BE2C (cell line): ENCODE data around the gene CLDN20.

Source experiments
- DNase-seq: peaks from one replicate; pipeline ENCODE4 v3.0.0-alpha.2; 2020
- H3K27me3 ChIP-seq: fragments of 250-450 bp; sonication (Bioruptor Pico); 2 replicates; pipeline ENCODE4 v1.5.1; 2020; ENCODE audit warnings: mild to moderate bottlenecking
- H3K36me3 ChIP-seq: fragments of 250-450 bp; sonication (Bioruptor Pico); 2 replicates; pipeline ENCODE4 v1.5.1; 2020; ENCODE audit warnings: mild to moderate bottlenecking
- H3K4me1 ChIP-seq: fragments of 250-450 bp; sonication (Bioruptor Pico); 2 replicates; pipeline ENCODE4 v1.5.1; 2020
- H3K4me3 ChIP-seq: 2 replicates; pipeline ENCODE4 v1.5.1; 2011; ENCODE audit warnings: low read depth, low read length
- H3K9me3 ChIP-seq: fragments of 250-450 bp; sonication (Bioruptor Pico); 2 replicates; pipeline ENCODE4 v1.5.1; 2020
- TF ChIP-seq, protein P1 (sequence below): IDR thresholded peaks from 2 replicates; pipeline ENCODE4 v1.5.1; 2012; ENCODE audit warnings: mild to moderate bottlenecking, low read depth, low read length

Gene CLDN20

DNA sequence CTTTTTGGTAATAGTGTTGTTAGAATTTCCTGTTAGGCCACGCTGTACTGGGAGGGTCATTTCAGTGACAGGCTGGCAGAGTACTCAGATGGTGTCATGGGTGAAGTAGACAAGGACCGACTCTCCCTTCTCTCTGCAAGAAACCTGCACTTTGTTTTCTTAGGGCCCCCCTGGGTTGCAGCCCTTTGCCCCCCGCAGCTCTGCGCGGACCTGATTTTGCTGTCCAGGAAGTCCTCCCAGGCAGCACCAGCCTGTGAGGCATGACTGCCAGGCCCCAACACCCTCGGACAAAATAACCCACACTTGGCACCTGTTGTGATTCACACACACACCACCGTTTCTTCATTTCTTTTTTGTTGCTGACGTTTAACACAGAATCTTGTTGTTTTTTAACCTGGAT, 21.8 kb upstream of the CLDN20 start:
- DNase-seq = no peak
- Histone ChIP-seq H3K4me3 (no peak overlapping the region), H3K36me3 (no peaks in the 10 kb centered on the region), H3K9me3 (no peaks in the 10 kb centered on the region), H3K4me1 (no peaks in the 10 kb centered on the region), H3K27me3 (no peaks in the 10 kb centered on the region)
- TF ChIP-seq, protein P1, sequence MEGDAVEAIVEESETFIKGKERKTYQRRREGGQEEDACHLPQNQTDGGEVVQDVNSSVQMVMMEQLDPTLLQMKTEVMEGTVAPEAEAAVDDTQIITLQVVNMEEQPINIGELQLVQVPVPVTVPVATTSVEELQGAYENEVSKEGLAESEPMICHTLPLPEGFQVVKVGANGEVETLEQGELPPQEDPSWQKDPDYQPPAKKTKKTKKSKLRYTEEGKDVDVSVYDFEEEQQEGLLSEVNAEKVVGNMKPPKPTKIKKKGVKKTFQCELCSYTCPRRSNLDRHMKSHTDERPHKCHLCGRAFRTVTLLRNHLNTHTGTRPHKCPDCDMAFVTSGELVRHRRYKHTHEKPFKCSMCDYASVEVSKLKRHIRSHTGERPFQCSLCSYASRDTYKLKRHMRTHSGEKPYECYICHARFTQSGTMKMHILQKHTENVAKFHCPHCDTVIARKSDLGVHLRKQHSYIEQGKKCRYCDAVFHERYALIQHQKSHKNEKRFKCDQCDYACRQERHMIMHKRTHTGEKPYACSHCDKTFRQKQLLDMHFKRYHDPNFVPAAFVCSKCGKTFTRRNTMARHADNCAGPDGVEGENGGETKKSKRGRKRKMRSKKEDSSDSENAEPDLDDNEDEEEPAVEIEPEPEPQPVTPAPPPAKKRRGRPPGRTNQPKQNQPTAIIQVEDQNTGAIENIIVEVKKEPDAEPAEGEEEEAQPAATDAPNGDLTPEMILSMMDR = no peak

DNA sequence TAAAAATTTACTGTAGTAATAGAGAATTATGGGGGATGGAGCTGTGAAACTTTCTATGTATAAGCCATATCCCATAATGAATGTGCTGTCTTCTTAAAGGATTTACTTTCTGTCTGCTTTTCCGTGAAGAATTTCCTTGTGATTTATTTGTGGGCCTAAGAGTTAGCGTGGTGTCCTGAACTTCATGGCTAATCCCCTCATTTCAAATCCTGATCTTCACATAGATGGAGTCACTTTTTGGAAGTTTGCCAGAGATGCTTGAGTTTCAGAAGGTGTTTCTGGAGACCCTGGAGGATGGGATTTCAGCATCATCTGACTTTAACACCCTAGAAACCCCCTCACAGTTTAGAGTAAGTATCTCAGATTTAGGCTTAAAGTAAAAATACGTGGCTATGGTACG, 19.4 kb upstream of the CLDN20 start:
- TF ChIP-seq, protein P1 = no peak
- Histone ChIP-seq H3K4me3 (no peak overlapping the region), H3K27me3 (no peaks in the 10 kb centered on the region), H3K4me1 (no peaks in the 10 kb centered on the region), H3K36me3 (peaks cover 4% of the 10 kb centered on the region), H3K9me3 (no peaks in the 10 kb centered on the region)
- DNase-seq = no peak

DNA sequence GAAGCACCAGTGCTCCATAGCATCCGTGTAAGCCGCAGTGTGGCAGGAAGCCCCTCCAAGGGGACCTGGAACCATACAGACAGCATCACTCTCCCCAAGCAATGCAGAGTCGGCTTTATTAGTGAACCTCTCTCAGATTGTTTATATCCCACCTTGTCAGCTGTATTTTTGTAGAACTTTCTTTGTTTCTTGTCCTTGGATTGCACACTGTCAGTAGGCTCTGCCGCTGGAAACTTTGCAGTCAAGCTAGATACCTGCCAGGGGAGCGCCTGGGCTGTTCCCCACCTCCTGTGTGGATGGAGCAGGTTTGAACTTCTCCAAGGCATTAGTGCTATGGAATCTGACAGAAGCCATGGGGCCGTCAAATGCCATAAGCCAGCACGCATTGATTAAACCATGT, 18.6 kb upstream of the CLDN20 start:
- H3K36me3 ChIP-seq = peaks cover 7% of the 10 kb centered on the region

DNA sequence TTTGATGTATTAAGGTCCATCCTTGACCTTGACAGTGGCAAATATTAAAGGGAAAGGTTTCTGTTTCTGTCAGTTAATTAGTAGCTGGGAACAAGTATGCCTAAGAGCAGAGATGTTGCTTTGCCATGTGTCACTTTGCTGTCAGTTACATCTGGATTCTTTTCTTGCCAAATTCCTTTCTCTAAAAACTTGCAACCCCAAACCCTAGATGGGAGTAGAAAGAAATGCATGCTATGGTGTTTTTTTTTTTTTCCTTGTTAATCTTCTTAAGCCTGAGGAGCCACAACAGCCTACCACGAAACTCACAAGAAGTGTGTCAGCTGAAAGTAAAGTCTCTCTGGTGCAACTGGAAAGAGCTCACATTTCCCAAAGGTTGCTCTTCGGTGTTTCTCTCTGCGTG, 18.0 kb upstream of the CLDN20 start:
- H3K4me1 ChIP-seq = no peaks in the 10 kb centered on the region
- H3K4me3 ChIP-seq = no peak overlapping the region
- TF ChIP-seq, protein P1 = no peak
- no peak for DNase-seq
- H3K27me3 ChIP-seq = no peaks in the 10 kb centered on the region
- no peaks in the 10 kb centered on the region for H3K9me3 ChIP-seq
- H3K36me3 ChIP-seq = peaks cover 10% of the 10 kb centered on the region

More for the DNA sequence above, 18.6 kb upstream of the CLDN20 start:
- Histone ChIP-seq H3K4me3 (no peak overlapping the region), H3K9me3 (no peaks in the 10 kb centered on the region), H3K4me1 (no peaks in the 10 kb centered on the region), H3K27me3 (no peaks in the 10 kb centered on the region)
- DNase-seq = no peak
- TF ChIP-seq, protein P1 = no peak

DNA sequence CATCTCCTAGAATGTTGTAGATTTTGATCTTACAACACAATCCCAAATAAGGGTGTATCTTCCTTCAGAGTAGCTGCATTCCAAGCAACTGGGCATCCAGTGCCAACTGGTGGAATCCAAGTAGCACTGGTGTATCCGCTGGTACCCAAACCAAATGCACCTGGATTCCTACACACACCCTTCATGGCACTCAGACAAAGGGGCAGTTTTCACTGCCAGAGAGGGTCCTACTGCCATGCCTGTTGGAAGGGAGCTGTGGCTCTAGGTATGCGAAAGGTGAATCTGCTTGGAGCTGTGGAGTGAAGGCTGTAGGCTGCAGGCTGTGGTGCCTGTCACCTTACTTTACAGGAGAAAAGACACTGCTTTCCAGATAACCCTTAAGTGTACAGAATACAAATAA, 17.0 kb upstream of the CLDN20 start:
- H3K27me3 ChIP-seq = no peaks in the 10 kb centered on the region
- H3K36me3 ChIP-seq = peaks cover 10% of the 10 kb centered on the region
- H3K4me3 ChIP-seq = no peak overlapping the region
- no peak for DNase-seq
- no peaks in the 10 kb centered on the region for H3K4me1 ChIP-seq
- TF ChIP-seq, protein P1 = no peak
- no peaks in the 10 kb centered on the region for H3K9me3 ChIP-seq

DNA sequence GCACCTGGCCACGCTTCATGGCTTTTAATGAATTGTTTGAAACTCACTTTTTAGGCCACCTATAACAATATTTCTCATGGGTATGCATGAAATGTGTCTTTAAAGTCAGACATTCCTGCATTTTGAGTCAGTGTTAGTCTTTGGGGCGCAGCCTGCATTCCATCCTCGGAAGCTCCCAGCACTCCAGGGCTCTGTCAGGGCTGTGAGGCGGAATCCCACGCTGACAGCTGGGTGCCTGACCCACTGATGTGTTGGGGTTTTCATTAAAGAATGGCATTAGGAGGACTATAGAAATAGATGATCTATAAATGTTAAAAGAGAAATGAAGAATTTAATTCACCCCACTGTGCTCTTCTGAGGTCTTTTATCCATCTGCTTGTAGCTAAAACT, 16.2 kb upstream of the CLDN20 start:
- Histone ChIP-seq H3K36me3 (peaks cover 12% of the 10 kb centered on the region), H3K4me1 (no peaks in the 10 kb centered on the region), H3K9me3 (no peaks in the 10 kb centered on the region), H3K4me3 (no peak overlapping the region), H3K27me3 (no peaks in the 10 kb centered on the region)
- DNase-seq = no peak
- TF ChIP-seq, protein P1 = no peak
